AG10803 (cell line): ENCODE results near the gene SLC1A1.

ENCODE experiments used
- DNase-seq: peaks from one replicate; pipeline ENCODE4 v3.0.0; 2010; ENCODE audit warnings: low read depth
- H3K4me3 ChIP-seq: 2 replicates; pipeline ENCODE4 v1.5.1; 2011; ENCODE audit warnings: mild to moderate bottlenecking, low read length, control low read depth
- TF ChIP-seq, protein P1 (sequence below): conservative IDR thresholded peaks from 2 replicates; pipeline ENCODE4 v1.5.1; 2011; ENCODE audit warnings: mild to moderate bottlenecking, low read length, control low read depth, inconsistent platforms

Gene SLC1A1

GRCh38 chr9:4618700-4619099, 128.4 kb downstream of the SLC1A1 start:
- TF ChIP-seq, protein P1, sequence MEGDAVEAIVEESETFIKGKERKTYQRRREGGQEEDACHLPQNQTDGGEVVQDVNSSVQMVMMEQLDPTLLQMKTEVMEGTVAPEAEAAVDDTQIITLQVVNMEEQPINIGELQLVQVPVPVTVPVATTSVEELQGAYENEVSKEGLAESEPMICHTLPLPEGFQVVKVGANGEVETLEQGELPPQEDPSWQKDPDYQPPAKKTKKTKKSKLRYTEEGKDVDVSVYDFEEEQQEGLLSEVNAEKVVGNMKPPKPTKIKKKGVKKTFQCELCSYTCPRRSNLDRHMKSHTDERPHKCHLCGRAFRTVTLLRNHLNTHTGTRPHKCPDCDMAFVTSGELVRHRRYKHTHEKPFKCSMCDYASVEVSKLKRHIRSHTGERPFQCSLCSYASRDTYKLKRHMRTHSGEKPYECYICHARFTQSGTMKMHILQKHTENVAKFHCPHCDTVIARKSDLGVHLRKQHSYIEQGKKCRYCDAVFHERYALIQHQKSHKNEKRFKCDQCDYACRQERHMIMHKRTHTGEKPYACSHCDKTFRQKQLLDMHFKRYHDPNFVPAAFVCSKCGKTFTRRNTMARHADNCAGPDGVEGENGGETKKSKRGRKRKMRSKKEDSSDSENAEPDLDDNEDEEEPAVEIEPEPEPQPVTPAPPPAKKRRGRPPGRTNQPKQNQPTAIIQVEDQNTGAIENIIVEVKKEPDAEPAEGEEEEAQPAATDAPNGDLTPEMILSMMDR: no peak
- no peak for DNase-seq
- H3K4me3 ChIP-seq: no peak overlapping the region

- no peak overlapping the region for H3K4me3 ChIP-seq
- TF ChIP-seq, protein P1: no peak
- no peak for DNase-seq
These were observed 129.9 kb downstream of the SLC1A1 start for GRCh38 chr9:4620057-4620765.

- peak; percentile 41 for DNase-seq
- TF ChIP-seq, protein P1: no peak
- no peak overlapping the region for H3K4me3 ChIP-seq
These were observed 130.8 kb downstream of the SLC1A1 start for GRCh38 chr9:4620881-4621555.

DNA sequence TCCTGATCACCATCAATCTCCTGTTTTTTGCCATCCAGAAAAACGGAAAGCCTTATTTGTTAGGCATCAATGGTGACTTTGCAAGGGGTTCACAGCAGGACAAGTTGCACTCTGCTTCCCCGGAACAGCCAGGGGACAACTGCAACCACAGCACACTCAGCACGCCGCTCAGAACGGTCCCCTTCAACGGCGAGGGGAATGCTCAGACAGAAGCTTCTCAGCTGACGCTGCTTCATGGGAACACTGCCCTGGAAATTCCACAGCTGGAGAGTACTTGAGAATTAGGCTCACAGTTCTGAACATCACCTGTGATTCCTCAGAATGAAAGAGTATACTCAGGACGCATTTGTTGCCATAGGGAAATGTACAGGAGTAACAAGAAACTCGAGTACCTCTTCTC, 131.7 kb downstream of the SLC1A1 start:
- no peak overlapping the region for H3K4me3 ChIP-seq
- no peak for DNase-seq
- TF ChIP-seq, protein P1: no peak

DNA sequence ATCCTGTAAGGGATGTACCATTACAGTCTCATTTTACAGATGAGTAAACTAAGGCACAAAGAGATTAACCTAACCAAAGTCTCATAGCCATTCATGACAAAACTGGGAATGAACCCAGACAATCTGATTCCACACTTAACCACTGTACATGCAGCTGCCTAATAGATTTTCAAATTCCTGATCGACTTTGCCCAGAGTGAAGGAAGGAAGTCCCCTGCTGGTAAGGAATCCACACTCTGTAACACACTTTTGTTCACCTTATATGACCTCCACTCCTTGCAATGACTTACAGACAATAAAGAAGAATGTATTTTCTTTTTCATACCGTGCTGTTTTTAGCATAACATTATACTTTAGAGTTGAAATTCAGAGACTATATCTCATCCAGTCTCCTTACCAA, 140.6 kb downstream of the SLC1A1 start:
- DNase-seq: peak; percentile 13
- H3K4me3 ChIP-seq: no peak overlapping the region
- TF ChIP-seq, protein P1: no peak; the same call in 1 of the 2 replicates
